SK-N-SH treated with all-trans-retinoic acid at 6 μM for 48 hours (cell line): ENCODE data around the gene HAP1.
"Not testable (repeated sequence)": the region's sequence is repeated elsewhere in the genome, so short reads cannot be mapped to it uniquely, and the experiment has no call there.

Source experiments
- ATAC-seq: fragments of 200-7000 bp; cut with Tn5 transposase; 3 replicates; pipeline ENCODE4 v1.9.1; 2020; ENCODE audit warnings: mild to moderate bottlenecking, moderate library complexity

Gene HAP1

DNA sequence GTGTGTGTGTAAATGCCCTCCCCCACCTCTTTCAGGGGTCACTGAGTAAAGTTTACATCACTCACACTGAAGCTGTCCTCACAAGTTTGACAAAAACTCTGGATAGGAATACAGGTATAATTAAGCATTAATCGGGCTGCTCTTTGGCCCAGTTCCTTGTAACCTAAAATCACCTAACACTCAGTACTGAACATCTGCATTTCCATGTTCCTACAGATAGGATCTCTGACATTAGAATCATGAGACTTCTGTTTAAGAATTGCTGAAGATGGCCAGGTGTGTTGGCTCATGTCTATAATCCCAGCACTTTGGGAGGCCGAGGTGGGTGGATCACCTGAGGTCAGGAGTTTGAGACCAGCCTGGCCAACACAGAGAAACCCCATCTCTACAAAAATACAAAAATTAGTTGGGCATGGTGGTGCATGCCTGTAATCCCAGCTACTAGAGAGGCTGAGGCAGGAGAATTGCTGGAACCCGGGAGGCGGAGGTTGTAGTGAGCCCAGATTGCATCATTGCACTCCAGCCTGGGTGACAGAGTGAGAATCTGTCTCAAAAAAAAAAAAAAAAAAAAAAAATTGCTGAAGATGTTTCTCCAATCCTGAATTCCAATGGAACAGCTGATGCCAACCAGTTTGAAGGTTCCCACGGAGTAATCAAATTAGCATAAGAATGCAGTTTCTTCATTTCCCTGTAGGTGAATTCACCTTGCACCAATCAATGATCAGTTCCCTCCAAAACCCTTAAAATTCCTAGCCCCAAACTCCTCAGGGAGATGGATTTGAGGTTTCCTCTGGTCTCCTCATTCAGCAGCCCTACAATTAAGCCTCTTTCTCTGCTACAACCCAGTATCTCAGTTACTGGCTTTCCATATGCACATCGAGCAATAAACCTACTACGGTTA, 59.0 kb downstream of the HAP1 start:
- not testable (repeated sequence) for ATAC-seq
